Sigmoid colon (tissue), 4 donors: ENCODE measurements around the gene PELI2.

Source experiments
- POLR2A ChIP-seq, 2 donors: fragments of 450-650 bp; IDR thresholded peaks; one replicate each; pipeline ENCODE4 v1.6.1; 2016; ENCODE audit warnings: antibody characterized with exemption in 2 of 2, mild to moderate bottlenecking in 2 of 2, moderate library complexity in 2 of 2
- POLR2AphosphoS5 ChIP-seq, 4 donors: sonication (generic); formaldehyde crosslinking; IDR thresholded peaks; one replicate each; pipeline ENCODE4 v1.6.1; 2017; ENCODE audit warnings: antibody characterized with exemption in 4 of 4
- TF ChIP-seq, protein P1 (sequence below), 4 experiments: fragments of 450-650 bp in 3 of 4; fragments of 200-600 bp in 1 of 4; IDR thresholded peaks; one replicate each; pipeline ENCODE4 v1.5.1; 2016 to 2019; ENCODE audit warnings: antibody characterized with exemption in 4 of 4, mild to moderate bottlenecking in 3 of 4, moderate library complexity in 2 of 4

DNA sequence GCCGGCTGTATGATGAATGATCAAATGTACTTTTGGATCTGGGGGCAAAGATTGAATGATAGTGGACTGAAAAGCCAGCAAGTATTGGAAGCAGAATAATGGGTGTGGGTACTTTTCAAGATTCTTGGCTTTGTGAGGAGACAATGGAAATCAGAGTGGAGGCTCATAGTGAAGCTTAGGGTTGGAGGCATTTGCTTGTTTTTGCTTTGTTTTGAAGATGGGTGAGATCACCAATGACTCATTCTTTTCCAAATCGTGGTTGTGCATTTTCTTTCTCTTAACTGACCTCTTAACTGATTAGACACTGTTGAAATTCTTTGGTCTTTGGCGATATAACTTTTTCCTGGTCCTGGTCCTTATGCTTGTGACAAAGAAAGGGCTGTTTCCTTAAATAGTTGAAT, 54.4 kb downstream of the PELI2 start:
- TF ChIP-seq, protein P1, sequence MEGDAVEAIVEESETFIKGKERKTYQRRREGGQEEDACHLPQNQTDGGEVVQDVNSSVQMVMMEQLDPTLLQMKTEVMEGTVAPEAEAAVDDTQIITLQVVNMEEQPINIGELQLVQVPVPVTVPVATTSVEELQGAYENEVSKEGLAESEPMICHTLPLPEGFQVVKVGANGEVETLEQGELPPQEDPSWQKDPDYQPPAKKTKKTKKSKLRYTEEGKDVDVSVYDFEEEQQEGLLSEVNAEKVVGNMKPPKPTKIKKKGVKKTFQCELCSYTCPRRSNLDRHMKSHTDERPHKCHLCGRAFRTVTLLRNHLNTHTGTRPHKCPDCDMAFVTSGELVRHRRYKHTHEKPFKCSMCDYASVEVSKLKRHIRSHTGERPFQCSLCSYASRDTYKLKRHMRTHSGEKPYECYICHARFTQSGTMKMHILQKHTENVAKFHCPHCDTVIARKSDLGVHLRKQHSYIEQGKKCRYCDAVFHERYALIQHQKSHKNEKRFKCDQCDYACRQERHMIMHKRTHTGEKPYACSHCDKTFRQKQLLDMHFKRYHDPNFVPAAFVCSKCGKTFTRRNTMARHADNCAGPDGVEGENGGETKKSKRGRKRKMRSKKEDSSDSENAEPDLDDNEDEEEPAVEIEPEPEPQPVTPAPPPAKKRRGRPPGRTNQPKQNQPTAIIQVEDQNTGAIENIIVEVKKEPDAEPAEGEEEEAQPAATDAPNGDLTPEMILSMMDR (IDR thresholded peaks at IDR 0.05) = no peak
- TF ChIP-seq POLR2AphosphoS5 (IDR thresholded peaks at IDR 0.05) (no peak), POLR2A (IDR thresholded peaks at IDR 0.05) (no peak)
